ENCODE results near the gene FOXP1.

The FOXP1 gene

DNA sequence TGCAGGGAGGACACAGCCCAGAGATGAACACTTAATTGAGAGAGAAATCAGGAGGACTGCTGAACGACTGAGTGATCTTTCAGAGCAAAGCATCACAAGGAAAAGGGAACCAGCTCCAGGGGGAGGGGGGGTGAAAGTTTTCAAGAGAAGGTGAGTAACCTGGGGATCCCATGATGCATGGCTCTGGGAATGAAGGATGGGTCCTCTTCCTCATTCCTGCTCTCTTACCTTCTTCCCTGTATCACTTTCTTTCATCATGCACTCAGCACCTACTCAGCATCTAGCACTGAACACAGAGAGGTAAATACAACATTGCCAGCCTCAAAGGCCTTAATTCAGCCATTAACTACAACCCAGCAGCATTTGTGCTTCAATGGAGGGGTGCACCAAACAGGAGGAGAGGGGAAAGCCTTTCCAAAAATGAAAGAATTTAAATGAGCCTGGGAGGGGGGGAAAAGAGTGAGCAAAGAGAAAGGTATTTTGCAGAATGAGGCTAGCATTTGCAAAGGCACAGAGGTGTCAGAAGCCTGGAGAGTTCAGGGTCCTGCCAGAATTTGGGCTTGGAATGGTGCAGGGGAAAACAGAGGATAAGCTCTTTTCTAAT lies 427.4 kb downstream of the FOXP1 start:
- DNase-seq: no peak

- no peak for DNase-seq
Measured at GRCh38 chr3:71154846-71155245, 428.7 kb downstream of the FOXP1 start.

GRCh38 chr3:71153713-71154112 lies 429.8 kb downstream of the FOXP1 start:
- no peak for DNase-seq

DNA sequence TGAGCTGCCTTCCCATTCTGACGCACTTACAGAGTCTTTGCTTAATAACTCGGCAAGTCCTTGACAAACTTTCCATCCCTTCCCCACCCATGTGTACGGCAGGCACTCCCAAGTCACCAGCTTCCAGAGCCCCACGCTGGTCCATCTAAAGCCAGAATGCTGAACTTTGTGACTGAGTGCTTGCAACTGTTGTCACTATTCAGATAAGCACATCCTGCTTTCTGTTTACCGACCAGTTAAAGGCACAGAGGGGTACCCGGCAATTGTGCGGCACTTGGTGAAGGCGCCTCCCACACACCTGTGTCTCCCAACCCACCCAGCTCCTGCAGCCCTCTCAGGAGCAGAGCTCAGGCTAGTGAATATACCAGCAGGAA lies 430.6 kb downstream of the FOXP1 start:
- DNase-seq: no peak

DNA sequence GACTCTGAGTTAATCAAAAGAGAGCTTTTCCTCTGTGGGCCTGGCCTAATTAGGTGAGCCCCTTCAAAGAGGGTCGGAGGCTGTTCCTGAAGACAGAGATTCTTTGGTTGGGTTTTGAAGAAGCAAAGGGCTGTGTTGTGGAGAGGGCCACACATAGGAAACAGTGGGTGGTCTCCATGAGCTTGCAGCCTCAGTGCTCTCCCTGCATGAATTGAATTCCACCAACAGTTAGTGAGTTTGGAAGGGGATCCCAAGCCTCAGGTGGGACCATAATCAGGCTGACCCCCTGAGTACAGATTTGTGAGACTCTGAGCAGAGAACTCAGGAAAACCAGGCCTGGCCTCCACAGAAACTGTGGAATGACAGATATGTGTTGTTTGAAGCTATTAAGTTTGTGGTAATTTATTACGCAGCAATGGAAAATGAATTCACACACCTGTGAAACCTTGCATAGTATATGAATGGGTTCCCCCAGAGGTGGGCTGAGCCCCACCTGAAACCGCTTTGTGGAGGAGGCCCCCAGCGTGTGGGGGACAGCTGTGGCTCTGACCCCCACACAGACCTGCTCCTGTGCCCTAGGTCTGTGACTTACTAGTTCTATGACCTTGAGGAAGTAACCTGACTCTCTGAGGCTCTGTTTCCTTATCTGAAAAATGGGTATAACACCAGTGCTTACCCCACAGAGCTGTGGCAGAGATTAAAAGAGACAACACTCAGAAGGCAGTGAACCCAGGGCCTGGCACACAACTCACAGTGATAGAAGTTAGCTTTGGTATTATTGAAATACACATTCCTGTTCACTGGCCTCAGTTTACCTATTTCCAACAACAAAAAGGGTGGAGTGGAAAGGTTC lies 431.3 kb downstream of the FOXP1 start:
- DNase-seq: no peak

DNA sequence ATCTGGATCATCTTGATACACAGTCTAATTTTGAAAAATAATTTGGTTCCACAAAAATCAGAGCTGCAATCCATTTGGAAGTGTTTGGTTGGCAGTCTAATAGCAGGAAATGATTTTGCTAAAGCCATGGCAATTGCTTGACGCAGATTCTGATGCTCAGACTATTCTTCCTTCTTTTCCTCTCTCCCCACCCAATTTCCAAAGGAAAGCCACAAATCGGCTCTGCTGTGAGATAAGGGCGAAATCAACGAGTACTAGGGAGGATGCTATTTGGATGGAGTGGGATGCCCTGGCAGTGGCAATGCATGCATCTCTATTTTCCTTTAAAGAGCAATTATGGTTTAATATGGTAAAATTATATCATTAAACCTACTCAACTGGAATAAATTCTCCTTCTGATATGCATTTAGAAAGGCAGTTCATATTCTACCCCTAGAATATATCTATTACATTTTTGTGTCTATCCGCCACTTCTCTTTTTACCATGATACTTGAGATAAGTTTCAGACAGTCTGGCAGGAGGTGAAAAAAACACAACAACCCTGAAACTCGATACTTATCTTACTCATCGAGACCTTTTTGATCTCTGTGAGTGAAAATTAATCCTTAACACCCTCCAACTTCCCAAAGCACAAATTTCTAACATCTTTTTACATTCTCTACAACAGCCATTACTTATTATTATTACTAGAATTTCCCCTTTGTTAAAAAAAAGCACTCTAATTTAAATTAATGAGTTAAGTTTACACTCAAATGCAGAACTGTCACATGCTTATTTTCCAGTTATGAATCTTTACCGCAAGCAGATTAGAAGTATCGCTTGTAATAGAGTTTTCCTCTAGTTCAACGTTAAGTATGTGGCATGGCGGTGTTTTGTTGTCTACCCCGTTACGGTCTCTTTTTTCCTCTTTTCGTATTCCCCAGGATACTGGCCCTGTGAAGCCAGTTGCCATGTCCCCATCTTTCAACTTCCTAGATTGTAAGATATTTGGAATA lies 433.3 kb downstream of the FOXP1 start:
- no peak for DNase-seq

DNA sequence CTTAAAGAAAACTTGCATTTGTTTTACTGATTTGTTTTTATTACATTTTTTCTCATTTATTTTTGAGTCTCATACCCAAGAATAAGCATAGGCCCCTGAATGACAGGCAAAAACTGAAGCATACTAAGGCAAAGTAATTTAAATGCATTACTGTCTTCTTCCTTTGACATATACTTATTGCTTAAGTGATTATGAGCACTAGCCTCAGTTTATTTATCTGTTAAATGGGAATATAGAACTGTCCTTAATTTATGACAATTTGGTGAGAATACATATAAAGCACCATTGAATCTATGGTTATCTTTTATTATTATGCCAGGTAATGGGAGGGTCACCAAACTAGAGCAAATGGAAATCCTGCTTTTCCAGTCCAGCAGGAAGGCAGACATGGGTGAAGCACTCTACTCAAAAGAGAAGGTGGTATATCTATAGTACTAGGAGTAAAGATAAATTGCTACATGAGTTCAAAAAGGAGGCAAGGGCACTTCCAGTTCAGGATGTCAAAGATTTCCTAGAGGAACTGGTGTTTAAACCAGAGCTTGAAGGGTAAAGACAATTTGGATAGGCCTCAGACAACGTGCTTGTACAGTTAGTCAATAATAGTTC lies 435.0 kb downstream of the FOXP1 start:
- DNase-seq: no peak

DNA sequence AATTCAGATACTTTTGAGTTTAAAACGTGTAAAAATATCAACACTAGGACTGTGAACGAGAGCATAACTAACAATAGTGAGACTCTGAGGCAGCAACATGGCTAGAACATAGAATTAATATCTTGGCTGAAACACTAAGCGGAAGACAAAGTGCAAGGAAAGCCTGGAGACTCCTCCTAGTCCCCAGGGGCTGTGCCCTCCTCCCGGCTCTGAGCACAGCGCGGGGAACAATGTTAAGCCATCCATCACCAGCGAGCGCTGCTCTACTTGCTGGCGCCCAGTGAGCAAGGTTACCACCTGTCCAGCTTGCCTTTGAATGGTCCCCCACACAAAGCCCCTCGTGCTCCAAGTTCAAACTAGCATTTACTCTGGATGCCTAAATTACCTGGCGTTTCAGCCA lies 436.9 kb downstream of the FOXP1 start:
- no peak for DNase-seq

DNA sequence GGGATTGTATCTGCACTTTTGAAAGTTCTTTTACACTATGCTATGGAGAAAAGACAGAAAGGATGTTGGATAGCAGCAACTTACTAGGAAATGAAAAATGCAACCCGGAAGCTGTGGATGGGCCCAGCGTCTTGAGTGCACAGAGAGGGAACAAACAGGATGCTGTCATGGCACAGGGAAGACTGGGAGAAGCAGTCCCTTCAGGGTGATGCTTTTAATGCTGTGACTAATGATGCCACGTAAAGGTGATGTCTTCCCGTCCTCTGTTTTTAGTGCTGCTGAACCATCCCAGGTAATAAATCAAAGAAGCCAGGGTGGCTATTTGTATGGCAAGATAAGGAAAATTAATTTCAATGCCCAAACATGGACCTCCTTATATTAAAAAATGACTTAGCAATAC lies 437.6 kb downstream of the FOXP1 start:
- DNase-seq: no peak

DNA sequence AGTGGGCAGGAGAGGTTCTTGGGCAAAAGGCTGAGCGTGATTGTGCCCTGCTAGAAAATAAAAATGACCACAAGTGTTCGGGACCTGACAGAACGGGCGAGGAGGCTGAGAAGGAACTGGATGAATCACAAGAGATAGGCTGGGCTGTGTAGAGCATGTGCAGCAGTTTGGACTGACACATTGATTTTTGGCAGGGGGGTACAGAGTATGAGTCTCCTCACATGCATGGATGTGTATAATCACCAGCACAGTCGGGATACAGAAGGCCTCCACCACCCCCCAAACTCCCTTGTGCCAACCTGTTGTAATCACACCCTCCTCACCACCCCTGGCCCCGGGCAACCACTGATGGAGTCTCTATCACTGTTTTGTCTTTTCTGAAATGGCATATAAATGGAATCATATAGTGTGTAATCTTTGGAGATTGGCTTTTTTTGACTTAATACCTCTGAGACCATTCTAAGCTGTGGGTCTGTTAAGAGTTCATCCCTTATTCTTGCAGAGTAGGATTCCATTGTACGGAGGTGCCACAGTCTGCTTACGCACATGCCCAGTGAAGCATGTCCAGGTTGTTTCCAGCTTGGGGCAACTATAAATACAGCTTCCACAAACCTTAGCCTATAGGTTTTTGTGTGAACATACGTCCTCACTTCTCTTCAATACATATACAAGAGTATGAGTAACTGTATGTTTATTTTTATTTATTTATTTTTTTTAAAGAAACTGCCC lies 438.8 kb downstream of the FOXP1 start:
- DNase-seq: no peak

- DNase-seq: no peak
Measured at GRCh38 chr3:71143493-71143892, 440.0 kb downstream of the FOXP1 start.

DNA sequence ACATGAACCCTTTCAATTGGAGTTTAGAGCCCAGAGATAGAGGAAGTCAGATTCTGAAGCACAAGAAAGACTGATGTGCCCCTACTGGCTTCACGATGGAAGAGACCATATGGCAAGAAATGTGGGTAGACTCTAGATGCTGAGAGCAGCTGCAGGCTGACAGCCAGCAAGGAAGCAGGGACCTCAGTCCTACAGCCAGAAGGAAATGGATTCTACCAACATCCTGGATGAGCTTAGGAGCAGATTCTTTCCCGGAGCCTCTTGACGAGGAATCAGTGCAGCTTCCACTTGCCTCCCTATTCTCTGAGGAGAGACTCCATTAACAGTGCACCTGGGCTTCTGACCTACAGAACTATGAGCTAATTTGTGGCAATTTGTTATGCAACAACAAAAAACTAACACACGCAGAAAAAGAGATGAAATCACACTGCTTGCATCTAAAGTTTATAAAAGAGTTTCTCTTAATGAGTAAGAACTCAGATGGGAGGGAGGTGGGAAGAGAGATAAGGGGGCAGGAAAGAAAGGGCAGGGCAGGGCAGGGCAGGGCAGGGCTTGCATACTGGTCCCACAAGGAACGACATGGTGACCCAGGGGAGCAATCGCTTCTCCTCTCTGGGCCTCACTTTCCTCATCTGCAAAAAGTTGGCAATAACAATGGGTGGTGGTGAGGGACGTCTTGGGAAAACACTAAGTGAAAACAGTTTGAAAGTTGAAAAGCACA lies 440.9 kb downstream of the FOXP1 start:
- no peak for DNase-seq

DNA sequence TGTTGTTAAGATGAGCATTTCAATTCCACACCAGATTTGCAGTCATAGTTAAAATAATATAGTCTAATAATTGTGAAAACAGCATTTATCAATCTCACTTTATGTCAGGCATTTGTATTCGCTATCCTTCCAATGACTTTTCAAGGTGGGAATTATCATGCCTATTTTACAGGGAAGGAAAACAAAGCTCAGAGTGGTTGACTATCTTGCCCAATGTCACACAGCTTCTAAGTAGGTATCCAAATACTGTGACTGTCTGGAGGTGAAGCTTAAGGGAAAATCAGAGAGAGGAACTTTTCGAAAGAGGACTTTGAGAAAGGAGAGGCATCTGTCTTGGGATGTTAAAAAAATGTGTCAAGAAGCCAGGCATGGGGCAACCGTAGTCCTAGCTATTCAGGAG lies 443.1 kb downstream of the FOXP1 start:
- DNase-seq: no peak

GRCh38 chr3:71139496-71139895 lies 444.0 kb downstream of the FOXP1 start:
- DNase-seq: no peak

DNA sequence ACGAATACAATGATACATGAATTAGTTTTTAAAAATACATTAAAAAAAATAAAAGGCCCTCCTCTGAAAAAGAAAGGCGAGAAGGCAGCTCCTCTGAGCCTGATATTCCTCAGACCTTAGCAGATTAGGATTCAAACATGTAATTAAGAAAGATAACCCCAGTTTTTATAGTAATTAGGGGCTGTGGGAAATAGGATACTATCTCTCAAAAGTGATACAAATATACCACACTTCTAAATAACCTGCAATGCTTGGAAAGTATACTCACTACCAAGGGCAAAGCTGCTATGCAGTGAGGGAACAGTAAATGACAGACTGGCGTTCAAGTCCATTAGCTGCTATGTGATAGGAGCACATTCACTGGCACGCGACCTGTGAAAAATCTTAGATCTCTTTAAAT lies 445.1 kb downstream of the FOXP1 start:
- DNase-seq: no peak

DNA sequence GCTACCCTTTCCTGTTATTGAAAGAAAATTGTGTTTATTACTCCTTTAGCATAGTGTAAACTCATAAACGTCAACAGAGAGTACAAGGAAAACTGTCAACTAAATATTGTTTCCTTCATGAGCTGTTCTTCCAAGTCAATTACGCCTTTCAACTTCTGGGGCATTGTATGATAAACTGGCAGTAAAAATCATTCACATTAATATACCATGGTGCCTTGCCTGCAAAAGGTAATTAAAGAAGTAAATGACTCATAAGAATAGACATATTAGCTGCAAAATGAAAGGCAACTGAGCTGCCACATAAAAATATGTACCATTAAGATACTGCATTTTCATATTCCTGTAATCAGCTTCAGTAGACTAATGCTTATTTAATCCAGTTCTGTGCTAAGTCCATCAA lies 447.3 kb downstream of the FOXP1 start:
- DNase-seq: no peak

DNA sequence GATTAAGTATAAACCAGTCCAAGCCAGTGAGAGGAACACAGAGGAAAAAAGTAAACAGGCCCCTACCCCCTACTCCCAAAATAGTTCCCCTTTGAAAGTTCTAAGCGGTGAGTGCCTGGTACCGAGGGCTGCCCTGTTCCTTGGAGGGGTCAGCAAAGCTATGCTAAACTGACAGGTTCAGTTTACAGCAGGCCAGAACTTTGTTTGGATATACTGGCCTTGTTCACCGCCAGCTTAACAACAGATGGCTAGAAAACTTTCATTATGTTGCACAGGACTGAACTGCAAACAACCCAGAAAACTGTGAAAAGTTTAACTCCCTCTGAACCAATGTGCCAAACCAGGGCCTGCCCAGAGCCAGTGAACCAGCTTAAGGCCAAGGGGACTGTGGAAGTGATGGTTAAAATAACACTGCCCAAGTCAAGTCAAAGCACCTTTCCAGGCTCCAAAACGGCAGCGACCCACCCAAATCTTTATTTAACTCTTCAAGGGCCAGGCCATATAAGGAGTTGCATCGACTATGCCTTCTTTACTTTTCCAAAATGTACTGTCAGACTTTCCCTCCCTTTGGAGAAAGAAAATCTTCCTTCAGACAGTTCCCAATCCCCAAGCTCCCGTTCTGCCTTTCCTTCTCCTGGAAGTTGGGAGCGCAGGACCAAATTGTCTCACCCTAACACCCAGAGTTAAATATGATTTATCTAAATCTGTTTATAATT lies 448.0 kb downstream of the FOXP1 start:
- no peak for DNase-seq

- no peak for DNase-seq
Measured at GRCh38 chr3:71134521-71134920, 449.0 kb downstream of the FOXP1 start.

DNA sequence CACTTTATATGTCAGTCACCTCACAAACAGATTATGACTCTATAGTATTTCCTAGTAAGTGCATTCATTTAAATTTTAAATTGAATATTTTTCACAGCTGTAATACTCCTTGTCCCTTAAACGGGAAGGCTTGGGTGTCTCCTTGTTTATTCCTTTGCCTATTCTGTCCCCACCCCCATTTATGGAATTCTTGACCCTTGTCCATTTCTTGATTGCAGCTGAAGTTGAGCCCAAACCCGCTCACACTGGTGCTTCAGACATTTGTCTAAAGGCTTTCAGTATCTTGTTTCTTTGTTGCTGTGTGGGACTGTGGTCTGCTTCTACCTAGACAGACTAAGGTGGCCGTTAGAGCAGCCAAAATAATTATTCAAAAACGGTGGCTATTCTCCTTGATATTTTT lies 449.7 kb downstream of the FOXP1 start:
- no peak for DNase-seq

GRCh38 chr3:71132995-71133730 lies 450.4 kb downstream of the FOXP1 start:
- DNase-seq: no peak
